HEK293T (cell line): Measurements from ENCODE around the gene KCNK5.

Experiments
- BHLHE40 ChIP-seq: fragments of 450-650 bp; IDR thresholded peaks from 2 replicates; pipeline ENCODE4 v1.6.1; 2016; ENCODE audit warnings: mild to moderate bottlenecking, moderate library complexity, borderline replicate concordance
- FOXA1 ChIP-seq: fragments of 450-650 bp; IDR thresholded peaks from 2 replicates; pipeline ENCODE4 v1.6.1; 2016; ENCODE audit warnings: mild to moderate bottlenecking
- FOXK2 ChIP-seq: fragments of 450-650 bp; IDR thresholded peaks from 2 replicates; pipeline ENCODE4 v1.6.1; 2016; ENCODE audit warnings: mild to moderate bottlenecking
- FOXM1 ChIP-seq: fragments of 450-650 bp; IDR thresholded peaks from 2 replicates; pipeline ENCODE4 v1.6.1; 2017; ENCODE audit warnings: mild to moderate bottlenecking, borderline replicate concordance
- HDGF ChIP-seq: fragments of 450-650 bp; IDR thresholded peaks from 2 replicates; pipeline ENCODE4 v1.6.1; 2017; ENCODE audit warnings: antibody characterized with exemption, borderline replicate concordance
- LEF1 ChIP-seq: fragments of 450-650 bp; IDR thresholded peaks from 2 replicates; pipeline ENCODE4 v1.6.1; 2017; ENCODE audit warnings: mild to moderate bottlenecking, borderline replicate concordance
- NFRKB ChIP-seq: fragments of 450-650 bp; IDR thresholded peaks from 2 replicates; pipeline ENCODE4 v1.6.1; 2016; ENCODE audit warnings: mild to moderate bottlenecking, moderate library complexity
- PKNOX1 ChIP-seq: fragments of 450-650 bp; IDR thresholded peaks from 2 replicates; pipeline ENCODE4 v1.6.1; 2016
- SP1 ChIP-seq: fragments of 450-650 bp; IDR thresholded peaks from 2 replicates; pipeline ENCODE4 v1.6.1; 2017
- SUZ12 ChIP-seq: fragments of 450-650 bp; IDR thresholded peaks from 2 replicates; pipeline ENCODE4 v1.6.1; 2016; ENCODE audit warnings: mild to moderate bottlenecking
- ZNF384 ChIP-seq: fragments of 450-650 bp; IDR thresholded peaks from 2 replicates; pipeline ENCODE4 v1.6.1; 2016

- TF ChIP-seq NFRKB (no peak), ZNF384 (no peak), PKNOX1 (no peak), FOXA1 (no peak), SUZ12 (no peak), FOXM1 (no peak), HDGF (no peak), BHLHE40 (no peak), SP1 (no peak), LEF1 (no peak), FOXK2 (no peak)
Observed at GRCh38 chr6:39206250-39206721, 23.0 kb downstream of the KCNK5 start.
